ENCODE results near the gene CUX1.

- TF ChIP-seq POLR2A (IDR thresholded peaks at IDR 0.05) (no peak), CTCF (IDR thresholded peaks at IDR 0.05) (no peak), EP300 (IDR thresholded peaks at IDR 0.05) (no peak)
Observed at GRCh38 chr7:102220960-102221800, 403.8 kb downstream of the CUX1 start.

Data from ovary (tissue), 3 donors.